Effector memory CD8-positive, alpha-beta T cell (primary cell): Measurements from ENCODE around the gene FAM20C.
A peak's percentile ranks its signal among the peaks of the same experiment; 100 is the strongest.

Source experiments
- ATAC-seq: fragments of 150-1000 bp; cut with Tn5 transposase; replicated peaks from 2 replicates; pipeline ENCODE4 v1.10.0; 2021; ENCODE audit warnings: mild to moderate bottlenecking, moderate library complexity
- DNase-seq, 3 experiments: peaks; one replicate each; pipeline ENCODE4 v3.0.0; 2021
- H3K27ac Mint-ChIP-seq, 2 donors: one replicate each; pipeline ENCODE4 v1.8.0; 2022; ENCODE audit warnings: mild to moderate bottlenecking in 2 of 2, mixed read lengths in 2 of 2, moderate library complexity in 2 of 2
- H3K27me3 Mint-ChIP-seq, 2 donors: one replicate each; pipeline ENCODE4 v1.8.0; 2022; ENCODE audit warnings: mixed read lengths in 2 of 2
- H3K36me3 Mint-ChIP-seq: one replicate; pipeline ENCODE4 v1.8.0; 2022; ENCODE audit warnings: mild to moderate bottlenecking, moderate library complexity, mixed read lengths; ENCODE audit not compliant: insufficient read depth
- H3K4me1 Mint-ChIP-seq, 2 donors: one replicate each; pipeline ENCODE4 v1.8.0; 2022; ENCODE audit warnings: low read depth in 2 of 2, mixed read lengths in 2 of 2
- H3K4me3 Mint-ChIP-seq, 2 donors: one replicate each; pipeline ENCODE4 v1.8.0; 2022; ENCODE audit warnings: mild to moderate bottlenecking in 2 of 2, mixed read lengths in 2 of 2, moderate library complexity in 2 of 2
- H3K9me3 Mint-ChIP-seq, 2 donors: one replicate each; pipeline ENCODE4 v1.8.0; 2022; ENCODE audit warnings: mixed read lengths in 2 of 2

The FAM20C gene

DNA sequence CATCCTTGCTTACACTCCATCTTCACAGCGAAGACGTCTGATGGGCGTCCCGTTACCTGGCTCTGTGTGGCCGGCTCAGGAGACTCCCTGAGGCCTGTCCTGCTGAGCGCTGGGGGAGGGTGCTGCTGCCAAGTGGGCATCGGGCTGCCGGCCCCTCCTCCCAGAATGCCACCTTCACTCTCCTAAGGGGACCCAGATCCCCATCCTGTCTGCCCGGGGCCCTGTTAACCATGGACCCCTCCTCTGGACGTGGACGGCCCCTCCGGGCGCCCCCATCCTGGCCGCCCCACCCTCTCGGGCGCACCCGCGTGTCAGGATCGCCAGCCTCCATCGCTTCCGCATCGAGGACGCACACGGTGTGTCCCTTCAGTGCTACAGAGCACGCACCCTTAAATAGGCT lies 90.2 kb downstream of the FAM20C start:
- ATAC-seq (no peak), DNase-seq (no peak)
- Mint-ChIP-seq H3K4me1 (no peaks in the 10 kb centered on the region), H3K4me3 (no peak overlapping the region), H3K36me3 (no peaks in the 10 kb centered on the region), H3K9me3 (no peaks in the 10 kb centered on the region), H3K27me3 (peaks cover 48 to 59% of the 10 kb centered on the region in 2 donors), H3K27ac (no peak overlapping the region)

GRCh38 chr7:284762-285722 lies 92.7 kb downstream of the FAM20C start:
- ATAC-seq, result no peak
- H3K27me3 Mint-ChIP-seq, result peaks cover 51 to 62% of the 10 kb centered on the region in 2 donors
- H3K36me3 Mint-ChIP-seq, result no peaks in the 10 kb centered on the region

DNA sequence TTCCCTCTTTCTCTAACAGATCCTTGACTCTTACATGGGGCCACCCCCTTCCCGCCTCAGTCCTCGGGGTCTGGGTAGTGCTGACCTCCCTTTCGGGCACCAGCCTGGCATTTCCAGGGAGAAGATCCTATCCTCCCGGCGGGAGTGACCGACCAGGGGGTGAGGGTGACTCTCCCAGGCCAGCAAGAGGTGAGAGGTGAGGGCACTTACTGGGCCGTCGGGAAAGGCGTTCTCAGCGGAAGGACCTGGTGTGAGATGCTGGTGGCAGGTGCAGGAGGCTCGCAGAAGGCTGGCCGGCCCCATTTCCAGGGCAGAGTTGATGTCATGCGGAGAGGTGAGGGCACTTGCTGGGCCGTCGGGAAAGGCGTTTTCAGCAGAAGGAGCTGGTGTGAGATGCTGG lies 93.4 kb downstream of the FAM20C start:
- DNase-seq (no peak), ATAC-seq (no peak)
- H3K27me3 Mint-ChIP-seq, result peaks cover 45 to 56% of the 10 kb centered on the region in 2 donors
- no peak overlapping the region for H3K27ac Mint-ChIP-seq
- no peaks in the 10 kb centered on the region for H3K4me1 Mint-ChIP-seq
- H3K36me3 Mint-ChIP-seq, result no peaks in the 10 kb centered on the region
- H3K9me3 Mint-ChIP-seq, result no peaks in the 10 kb centered on the region
- H3K4me3 Mint-ChIP-seq, result no peak overlapping the region

More at GRCh38 chr7:284762-285722, 92.7 kb downstream of the FAM20C start:
- Mint-ChIP-seq H3K4me1 (no peaks in the 10 kb centered on the region), H3K9me3 (no peaks in the 10 kb centered on the region), H3K27ac (no peak overlapping the region), H3K4me3 (no peak overlapping the region)
- no peak for DNase-seq

DNA sequence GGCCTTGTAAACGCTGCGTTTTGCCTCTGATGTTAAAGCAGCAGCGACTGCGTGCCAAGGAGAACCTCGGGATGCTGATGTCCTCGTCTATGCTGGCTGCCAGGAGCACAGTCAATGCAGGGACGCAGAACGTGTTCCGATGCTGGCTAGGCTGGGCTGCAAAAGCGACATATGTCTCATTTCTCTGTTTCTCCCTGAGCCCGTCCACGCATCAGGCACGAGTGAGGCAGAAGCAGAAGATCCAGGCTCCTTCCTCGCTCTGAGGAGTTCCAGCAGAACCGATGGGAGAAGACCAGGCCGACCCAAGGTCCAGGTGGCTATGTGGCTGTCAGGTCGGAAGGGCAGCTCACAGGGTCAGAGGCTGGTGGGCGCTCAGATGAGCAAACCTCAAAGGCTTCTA lies 93.9 kb downstream of the FAM20C start:
- Mint-ChIP-seq H3K27ac (no peak overlapping the region), H3K4me3 (no peak overlapping the region), H3K9me3 (no peaks in the 10 kb centered on the region), H3K4me1 (no peaks in the 10 kb centered on the region), H3K36me3 (no peaks in the 10 kb centered on the region), H3K27me3 (peaks cover 39 to 51% of the 10 kb centered on the region in 2 donors)
- no peak for ATAC-seq
- DNase-seq, result no peak

GRCh38 chr7:288671-289101 lies 96.3 kb downstream of the FAM20C start:
- peaks cover 55 to 67% of the 10 kb centered on the region in 2 donors for H3K27me3 Mint-ChIP-seq
- ATAC-seq, result no peak

GRCh38 chr7:289209-289755 lies 96.9 kb downstream of the FAM20C start:
- H3K4me3 Mint-ChIP-seq, result no peak overlapping the region
- ATAC-seq, result no peak
- peak overlapping the region in 1 of 2 donors; percentile 13 for H3K27ac Mint-ChIP-seq
- H3K36me3 Mint-ChIP-seq, result no peaks in the 10 kb centered on the region
- H3K9me3 Mint-ChIP-seq, result no peaks in the 10 kb centered on the region
- H3K27me3 Mint-ChIP-seq, result peaks cover 55 to 70% of the 10 kb centered on the region in 2 donors
- H3K4me1 Mint-ChIP-seq, result no peaks in the 10 kb centered on the region
- DNase-seq, result no peak

More at GRCh38 chr7:288671-289101, 96.3 kb downstream of the FAM20C start:
- no peaks in the 10 kb centered on the region for H3K36me3 Mint-ChIP-seq
- H3K4me1 Mint-ChIP-seq, result no peaks in the 10 kb centered on the region
- H3K4me3 Mint-ChIP-seq, result no peak overlapping the region
- peak overlapping the region in 1 of 2 donors; percentile 13 for H3K27ac Mint-ChIP-seq
- DNase-seq, result no peak
- no peaks in the 10 kb centered on the region for H3K9me3 Mint-ChIP-seq

GRCh38 chr7:289756-290553 lies 97.6 kb downstream of the FAM20C start, which contains the start of gene FOXL3:
TSS of gene FOXL3 (plus strand) at chr7:290170. CDS start at chr7:290170, 0 bp downstream.
- peaks cover 55 to 70% of the 10 kb centered on the region in 2 donors for H3K27me3 Mint-ChIP-seq
- no peak for DNase-seq
- H3K36me3 Mint-ChIP-seq, result no peaks in the 10 kb centered on the region
- H3K9me3 Mint-ChIP-seq, result no peaks in the 10 kb centered on the region
- H3K27ac Mint-ChIP-seq, result peak within 1 kb of the TSS in 1 of 2 donors; percentile 13
- ATAC-seq, result no peak
- no peak within 1 kb of the TSS for H3K4me3 Mint-ChIP-seq
- H3K4me1 Mint-ChIP-seq, result no peaks in the 10 kb centered on the region

- no peak for ATAC-seq
- no peak for DNase-seq
- Mint-ChIP-seq H3K36me3 (no peaks in the 10 kb centered on the region), H3K27ac (no peak overlapping the region), H3K9me3 (no peaks in the 10 kb centered on the region), H3K27me3 (peaks cover 47 to 70% of the 10 kb centered on the region in 2 donors), H3K4me3 (no peak overlapping the region), H3K4me1 (no peaks in the 10 kb centered on the region)
These were observed 98.4 kb downstream of the FAM20C start for GRCh38 chr7:290554-291372.

DNA sequence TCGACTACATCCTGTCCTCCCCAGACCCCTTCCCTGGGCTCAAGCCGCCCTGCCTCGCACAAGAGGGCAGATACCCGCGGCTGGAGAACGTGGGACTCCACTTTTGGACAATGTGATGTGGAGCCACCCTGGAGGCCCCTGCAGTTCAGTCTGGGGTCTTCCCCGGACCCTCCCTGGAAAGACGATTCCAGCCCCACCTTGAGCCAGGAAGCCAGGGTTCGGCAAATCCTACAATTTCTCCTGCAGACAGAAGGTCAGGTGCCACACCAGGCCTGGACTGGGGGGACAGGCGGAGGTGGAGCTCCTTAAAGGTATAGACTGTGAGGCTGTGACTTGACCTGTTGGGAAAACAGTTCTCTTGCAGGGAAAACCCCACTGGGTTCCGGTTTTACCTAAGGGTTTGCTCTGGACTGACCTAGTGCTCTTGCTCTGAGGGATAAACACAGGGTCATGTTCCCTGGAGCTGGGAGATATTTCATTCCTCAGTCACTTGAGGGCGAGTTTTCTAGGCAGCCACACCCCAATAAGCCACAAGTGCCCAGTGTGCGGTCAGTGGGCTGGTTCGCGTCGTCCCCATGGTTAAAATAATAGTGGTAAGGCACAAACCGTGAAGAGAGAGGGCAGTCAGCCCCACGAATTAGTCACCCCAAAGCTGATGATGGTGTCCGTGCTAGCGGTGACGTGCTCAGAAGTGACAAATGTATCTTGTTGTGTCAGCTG lies 99.2 kb downstream of the FAM20C start:
- ATAC-seq, result no peak
- DNase-seq, result no peak
- H3K4me1 Mint-ChIP-seq, result no peaks in the 10 kb centered on the region
- H3K4me3 Mint-ChIP-seq, result no peak overlapping the region
- H3K9me3 Mint-ChIP-seq, result no peaks in the 10 kb centered on the region
- no peak overlapping the region for H3K27ac Mint-ChIP-seq
- H3K36me3 Mint-ChIP-seq, result no peaks in the 10 kb centered on the region
- H3K27me3 Mint-ChIP-seq, result peaks cover 43 to 66% of the 10 kb centered on the region in 2 donors

DNA sequence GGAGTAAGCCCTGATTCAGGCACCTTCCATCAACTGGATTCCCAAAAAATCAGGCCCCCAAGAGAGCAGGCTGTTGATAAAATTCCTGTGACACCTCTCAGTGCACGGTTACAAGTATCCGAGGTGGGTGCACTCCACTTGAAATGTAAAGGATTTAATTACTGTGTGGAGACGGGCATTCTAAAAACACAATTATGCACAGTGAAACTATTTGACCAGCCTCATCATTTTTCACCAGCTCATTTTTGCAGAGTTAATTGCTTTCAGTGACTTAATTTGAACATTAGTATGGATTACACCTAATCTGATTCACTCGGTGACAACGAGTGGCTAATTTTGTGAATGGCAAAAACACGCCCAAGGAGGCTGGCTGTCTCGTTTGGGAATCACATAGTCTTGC lies 99.9 kb downstream of the FAM20C start:
- Mint-ChIP-seq H3K27ac (no peak overlapping the region), H3K4me1 (no peaks in the 10 kb centered on the region), H3K27me3 (peaks cover 41 to 63% of the 10 kb centered on the region in 2 donors), H3K4me3 (no peak overlapping the region), H3K9me3 (no peaks in the 10 kb centered on the region), H3K36me3 (no peaks in the 10 kb centered on the region)
- ATAC-seq (no peak), DNase-seq (no peak)

DNA sequence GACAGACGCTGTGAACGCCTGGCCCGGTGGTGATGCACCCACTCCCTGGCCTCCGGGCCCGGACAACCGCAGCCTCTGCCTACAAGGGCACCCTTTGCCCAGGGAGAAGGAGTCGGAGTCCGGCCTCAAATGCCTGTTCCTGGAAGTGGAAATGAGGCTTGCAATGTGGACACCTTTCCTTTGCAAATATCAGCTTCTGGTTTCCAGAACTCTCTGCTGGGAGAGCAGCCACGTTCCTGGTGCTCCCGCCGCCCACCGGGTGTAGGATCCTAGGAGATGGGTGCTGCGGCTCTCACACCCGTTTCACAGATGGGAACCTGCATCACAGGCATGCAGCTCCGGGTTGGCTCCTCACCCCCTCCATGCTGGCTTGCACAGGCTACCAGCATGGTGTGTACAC lies 100.5 kb downstream of the FAM20C start:
- Mint-ChIP-seq H3K9me3 (no peaks in the 10 kb centered on the region), H3K36me3 (no peaks in the 10 kb centered on the region), H3K4me1 (no peaks in the 10 kb centered on the region), H3K27ac (no peak overlapping the region), H3K27me3 (peaks cover 35 to 57% of the 10 kb centered on the region in 2 donors), H3K4me3 (no peak overlapping the region)
- DNase-seq (no peak), ATAC-seq (no peak)

DNA sequence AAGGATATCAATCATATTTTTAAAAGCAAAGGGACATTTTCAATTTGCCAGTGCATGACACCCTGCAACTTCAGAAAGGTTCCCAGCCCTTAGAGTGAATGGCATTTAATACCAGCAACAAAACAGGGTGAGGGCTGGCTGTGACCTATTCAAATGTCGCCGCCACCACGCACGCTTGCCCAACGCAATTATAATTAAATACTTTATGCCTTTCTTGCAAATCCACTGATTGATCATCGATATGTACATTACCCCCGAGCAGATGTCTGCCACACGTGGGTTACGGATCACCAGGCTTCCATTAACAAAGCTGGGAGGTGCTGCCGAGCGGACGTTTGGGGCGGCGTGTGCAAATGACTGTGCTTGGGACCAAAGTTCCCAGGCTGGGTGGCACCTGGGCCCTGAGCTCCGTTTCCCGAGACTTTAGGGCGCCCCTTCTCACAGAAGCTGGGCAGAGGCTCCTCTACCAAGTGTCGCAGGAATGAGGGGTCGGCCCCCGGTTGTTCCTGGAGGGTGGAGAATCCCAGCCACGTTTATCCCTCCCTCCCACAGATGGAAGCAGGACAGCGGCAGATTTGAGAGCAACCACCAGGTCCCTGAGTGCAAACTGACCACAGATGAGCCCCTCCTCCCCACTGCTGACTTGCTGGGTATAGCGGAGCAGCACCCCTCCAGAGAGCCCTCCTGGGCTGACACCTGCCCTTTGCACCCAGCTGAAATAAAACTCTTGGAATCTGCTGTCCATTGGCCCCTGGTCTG lies 101.5 kb downstream of the FAM20C start:
- no peak for ATAC-seq
- peaks cover 26 to 47% of the 10 kb centered on the region in 2 donors for H3K27me3 Mint-ChIP-seq
- H3K4me1 Mint-ChIP-seq, result no peaks in the 10 kb centered on the region
- no peaks in the 10 kb centered on the region for H3K9me3 Mint-ChIP-seq
- H3K4me3 Mint-ChIP-seq, result no peak overlapping the region
- no peak for DNase-seq
- no peak overlapping the region for H3K27ac Mint-ChIP-seq
- H3K36me3 Mint-ChIP-seq, result no peaks in the 10 kb centered on the region
